ENCODE data around the gene CABP1.
"Not testable (repeated sequence)": the region's sequence is repeated elsewhere in the genome, so short reads cannot be mapped to it uniquely, and the experiment has no call there.

CABP1 gene

GRCh38 chr12:120639771-120640721 lies at the start of gene CABP1:
TSS of gene CABP1 (plus strand) at chr12:120640626. CDS start at chr12:120640686, 60 bp downstream.
- peak; percentile 66 for DNase-seq

- no peak for DNase-seq
Measured at GRCh38 chr12:120590741-120591407, 49.6 kb upstream of the CABP1 start.

DNA sequence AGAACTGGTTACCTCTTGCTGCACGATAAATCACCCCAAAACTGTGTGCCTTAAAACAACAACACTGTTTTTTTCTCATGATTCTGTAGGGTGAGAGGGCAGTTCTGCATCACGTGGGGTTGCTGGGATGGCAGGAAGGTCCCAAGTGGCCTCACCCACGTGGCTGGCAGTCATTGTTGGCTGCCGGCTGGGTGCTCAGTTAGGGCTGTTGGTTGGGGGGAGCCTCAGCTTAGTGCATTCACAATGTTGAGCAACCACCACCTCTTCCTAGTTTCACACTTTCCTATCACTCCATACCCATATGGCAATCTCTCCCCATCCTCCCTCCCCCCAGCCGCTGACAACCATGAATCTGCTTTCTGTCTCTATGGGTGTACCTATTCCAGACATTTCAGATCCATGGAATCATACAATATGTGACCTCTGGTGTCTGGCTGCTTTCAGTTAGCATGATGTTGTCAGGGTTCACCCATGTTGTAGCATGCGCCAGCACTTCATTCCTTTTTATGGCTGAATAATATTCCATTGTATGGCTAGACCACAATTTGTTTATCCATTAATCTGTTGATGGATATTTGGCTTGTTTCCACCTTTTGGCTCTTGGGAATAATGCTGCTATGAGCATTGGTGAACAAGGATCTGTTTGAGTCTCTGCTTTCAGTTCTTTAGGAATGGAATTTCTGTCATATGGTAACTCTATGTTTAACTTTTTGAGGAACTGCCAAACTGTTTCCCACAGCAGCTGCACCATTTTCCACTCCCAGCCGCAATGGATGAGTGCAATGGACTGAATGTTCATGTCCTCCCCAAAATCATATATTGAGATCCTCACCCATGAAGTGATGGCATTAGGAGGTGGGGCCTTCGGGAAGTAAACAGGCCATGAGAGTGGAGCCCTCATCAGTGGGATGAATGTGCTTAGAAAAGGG lies 48.0 kb upstream of the CABP1 start:
- no peak for DNase-seq

GRCh38 chr12:120596901-120597300 lies 43.5 kb upstream of the CABP1 start:
- DNase-seq, result no peak

DNA sequence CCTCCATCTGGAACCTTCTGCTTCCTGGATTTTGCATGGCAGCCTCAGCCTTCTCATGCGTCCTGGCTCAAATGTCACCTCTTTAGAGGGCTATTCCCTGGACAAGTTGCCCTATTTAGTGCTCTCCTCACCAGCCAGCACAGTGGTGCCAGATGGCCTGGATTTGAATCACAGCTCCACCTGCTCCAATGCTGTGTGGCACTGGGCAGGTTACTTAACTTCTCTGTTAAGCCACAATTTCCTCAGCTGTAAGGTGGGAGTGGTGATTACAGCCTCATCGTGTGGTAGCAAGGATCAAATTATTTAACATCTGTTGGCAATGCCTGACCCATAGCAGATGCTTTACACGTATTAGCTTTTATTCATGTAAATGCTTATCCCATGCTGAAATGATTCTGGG lies 42.6 kb upstream of the CABP1 start:
- no peak for DNase-seq

- no peak for DNase-seq
Measured at GRCh38 chr12:120598674-120599463, 41.6 kb upstream of the CABP1 start.

GRCh38 chr12:120599672-120600552 lies 40.5 kb upstream of the CABP1 start:
- DNase-seq, result no peak

DNA sequence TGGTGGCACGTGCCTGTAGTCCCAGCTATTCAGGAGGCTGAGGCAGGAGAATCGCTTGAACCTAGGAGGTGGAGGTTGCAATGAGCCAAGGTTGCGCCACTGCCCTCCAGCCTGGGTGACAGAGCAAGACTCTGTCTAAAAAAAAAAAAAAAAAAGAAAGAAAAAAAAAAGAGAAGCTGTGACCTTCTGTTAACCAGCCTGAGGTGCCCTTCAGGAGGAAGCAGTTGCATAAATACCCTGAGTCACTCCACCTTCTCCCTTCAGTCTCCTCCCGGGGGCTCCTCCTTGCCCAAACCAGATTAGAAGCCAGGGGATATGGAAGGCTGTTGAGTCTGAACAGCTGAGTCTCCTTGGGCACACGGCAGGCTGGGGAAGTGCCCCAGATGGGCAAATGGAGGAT lies 38.0 kb upstream of the CABP1 start:
- DNase-seq, result not testable (repeated sequence)

- no peak for DNase-seq
Measured at GRCh38 chr12:120610560-120610959, 29.9 kb upstream of the CABP1 start.

DNA sequence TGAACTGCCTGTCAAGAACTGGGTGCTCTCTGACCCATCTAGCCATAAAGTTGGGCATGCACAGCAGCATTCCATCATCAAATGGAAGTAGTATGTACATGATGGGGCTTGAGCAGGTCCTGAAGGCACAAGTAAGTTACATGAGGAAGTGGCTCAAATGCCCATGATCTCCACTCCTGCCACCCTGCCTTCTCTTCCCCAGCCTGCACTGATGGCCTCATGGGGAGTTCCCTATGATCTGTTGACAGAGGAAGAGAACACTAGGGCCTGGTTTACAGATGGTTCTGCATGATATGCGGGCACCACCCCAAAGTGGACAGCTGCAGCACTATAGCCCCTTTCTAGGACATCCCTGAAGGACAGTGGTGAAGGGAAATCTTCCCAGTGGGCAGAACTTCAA lies 28.9 kb upstream of the CABP1 start:
- DNase-seq, result not testable (repeated sequence)

- no peak for DNase-seq
Measured at GRCh38 chr12:120614848-120615247, 25.6 kb upstream of the CABP1 start.

GRCh38 chr12:120617193-120617592 lies 23.2 kb upstream of the CABP1 start:
- not testable (repeated sequence) for DNase-seq

GRCh38 chr12:120617767-120618166 lies 22.7 kb upstream of the CABP1 start:
- not testable (repeated sequence) for DNase-seq

DNA sequence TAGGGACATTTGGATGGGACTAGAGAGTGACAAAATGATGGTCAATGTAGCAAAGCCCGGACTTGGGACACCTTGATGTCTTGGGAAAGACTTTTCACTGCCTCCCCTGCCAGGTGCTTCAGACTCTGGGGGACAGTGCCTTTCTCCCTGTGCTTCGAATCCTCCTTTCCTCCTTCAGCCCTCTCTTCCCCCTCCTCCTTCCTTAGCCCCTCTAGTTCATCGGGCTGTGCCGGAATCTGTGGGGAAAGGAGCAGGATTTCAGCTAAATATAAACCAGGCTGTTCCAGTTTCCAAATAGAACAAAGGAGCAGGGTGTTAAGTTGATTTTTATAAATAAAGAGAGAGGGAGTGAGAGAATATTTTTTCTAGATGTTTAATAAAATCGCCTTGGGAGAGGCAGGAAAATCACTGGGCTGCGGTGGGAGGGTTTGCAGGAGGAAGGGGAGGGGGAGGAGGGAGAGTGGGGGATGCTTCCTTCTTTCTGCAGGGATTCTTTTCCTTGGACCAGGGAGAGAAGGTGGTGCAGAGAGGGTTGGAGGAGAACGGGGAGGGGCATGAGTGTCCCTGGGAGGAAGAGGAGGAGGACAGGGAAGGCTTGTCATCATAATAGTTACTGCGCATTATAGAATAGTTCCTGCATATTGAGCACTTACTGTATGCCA lies 21.3 kb upstream of the CABP1 start:
- no peak for DNase-seq

DNA sequence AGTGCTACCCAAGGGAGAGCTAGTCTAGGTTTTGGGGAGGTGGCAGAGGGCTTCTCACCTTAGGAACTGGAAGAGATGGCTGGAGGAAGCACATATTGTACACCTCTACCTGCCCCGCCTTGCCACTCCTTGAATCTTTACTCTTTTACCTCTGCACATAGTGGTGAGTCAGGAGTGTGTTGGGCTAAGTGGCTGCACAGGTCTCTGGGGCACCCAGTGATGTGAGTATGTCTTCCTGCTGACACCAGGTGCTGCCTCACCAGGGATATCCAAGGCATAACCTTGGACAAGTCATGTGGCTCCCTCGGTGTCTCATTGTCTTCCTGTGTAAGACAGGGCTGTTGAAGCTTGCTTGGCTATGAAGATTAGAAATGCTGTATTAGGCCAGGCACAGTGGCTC lies 19.8 kb upstream of the CABP1 start:
- DNase-seq, result no peak

DNA sequence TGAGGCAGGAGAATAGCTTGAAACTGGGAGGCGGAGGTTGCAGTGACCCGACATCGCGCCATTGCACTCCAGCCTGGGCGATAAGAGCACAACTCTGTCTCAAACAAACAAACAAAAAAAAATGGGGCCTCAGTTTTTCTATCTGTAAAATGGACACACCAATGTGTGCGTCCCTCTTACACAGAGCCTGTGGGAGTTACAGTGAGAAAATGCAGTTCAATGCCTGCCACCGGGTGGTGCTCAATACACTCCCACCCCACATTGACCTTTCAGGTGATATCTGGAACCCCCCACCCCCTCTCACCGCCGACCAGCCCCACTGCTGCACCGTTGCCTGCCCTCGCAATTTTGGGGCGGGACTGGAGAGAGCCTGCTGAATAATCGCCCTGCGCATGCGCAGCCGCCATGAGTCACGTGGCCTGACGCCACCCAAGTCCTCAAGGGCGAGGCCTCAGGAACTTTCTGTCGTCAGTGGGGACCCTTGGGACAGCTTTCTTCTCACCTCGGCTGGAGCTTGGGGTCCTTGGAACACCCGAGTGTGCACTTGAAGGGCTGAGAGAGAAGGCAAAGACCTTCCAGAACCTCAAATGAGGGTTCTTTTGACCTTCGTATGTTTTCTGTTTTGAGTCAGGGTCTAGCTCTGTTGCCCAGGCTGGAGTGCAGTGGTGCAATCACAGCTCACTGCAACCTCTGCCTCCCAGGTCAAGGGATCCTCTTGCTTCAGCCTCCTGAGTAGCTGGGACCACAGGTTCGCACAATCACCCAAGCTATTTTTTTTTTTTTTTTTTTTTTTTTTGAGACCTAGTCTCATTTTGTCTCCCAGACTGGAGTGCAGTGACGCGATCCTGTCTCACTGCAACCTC lies 14.6 kb upstream of the CABP1 start:
- DNase-seq, result no peak

GRCh38 chr12:120628919-120629318 lies 11.5 kb upstream of the CABP1 start:
- DNase-seq, result no peak

DNA sequence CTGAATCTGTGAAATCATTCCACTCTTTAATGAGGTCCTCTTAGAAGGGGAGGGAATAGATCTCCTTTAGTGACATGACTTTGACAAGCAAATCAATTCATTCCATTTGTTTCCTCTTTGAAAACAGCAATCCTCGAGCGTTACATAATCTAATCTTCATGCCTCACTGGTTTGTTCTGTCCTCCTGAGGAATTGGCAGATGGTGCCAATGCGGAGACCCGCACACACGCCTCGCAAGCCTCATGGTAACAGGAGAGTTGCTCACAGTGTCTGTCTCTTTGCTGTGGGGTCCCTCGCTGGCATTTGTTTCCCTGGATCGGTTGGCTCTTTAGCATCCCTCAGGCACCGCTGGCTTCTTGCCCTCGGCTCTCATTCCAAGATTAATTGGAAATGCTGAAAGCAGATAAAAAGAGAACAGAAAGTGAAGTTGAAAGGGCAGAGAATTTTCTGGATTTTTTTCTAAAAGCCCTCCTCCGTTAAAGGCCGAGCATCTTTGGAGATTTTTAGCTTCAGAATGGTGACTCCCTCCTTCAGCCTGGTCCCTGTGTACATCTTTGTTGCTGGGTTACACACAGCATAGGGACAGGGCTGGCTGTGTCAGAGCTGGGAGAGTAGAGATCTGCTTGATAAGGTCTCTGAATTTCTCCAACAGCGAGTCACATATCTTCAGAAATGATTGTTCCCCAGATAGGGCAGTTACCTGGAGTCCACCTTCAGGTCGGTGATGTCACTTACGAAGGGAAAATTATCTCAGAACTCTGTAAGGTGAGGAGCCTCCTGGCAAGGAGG lies 10.1 kb upstream of the CABP1 start:
- no peak for DNase-seq

GRCh38 chr12:120631097-120631496 lies 9.3 kb upstream of the CABP1 start:
- no peak for DNase-seq

Measured in stimulated activated naive CD4-positive, alpha-beta T cell treated with Interleukin-2 at 50 U/mL for 16 hours (primary cell).